Measurements from ENCODE around the gene ANKRD62. TPM values are rescaled to one million over a fixed set of nuclear protein-coding genes. Genes with fewer than 3 reads are reported as not detected.
"Not testable (repeated sequence)": the region's sequence is repeated elsewhere in the genome, so short reads cannot be mapped to it uniquely, and the experiment has no call there.

The ANKRD62 gene
- total RNA-seq, 2 experiments from 2014 or later, result not detected

GRCh38 chr18:12068950-12069320, 24.7 kb upstream of the ANKRD62 start:
- Mint-ChIP-seq H3K27ac (no peak overlapping the region), H3K4me1 (ENCODE audit: low read depth) (no peaks in the 10 kb centered on the region), H3K27me3 (peaks cover 4% of the 10 kb centered on the region), H3K9me3 (no peaks in the 10 kb centered on the region), H3K4me3 (no peak overlapping the region), H3K36me3 (no peaks in the 10 kb centered on the region)
- intact Hi-C loops (cut with micrococcal nuclease), result no loop called here
- DNase-seq, result no peak
- ChIA-PET CTCF (no interaction called here), POLR2A (no interaction called here)

DNA sequence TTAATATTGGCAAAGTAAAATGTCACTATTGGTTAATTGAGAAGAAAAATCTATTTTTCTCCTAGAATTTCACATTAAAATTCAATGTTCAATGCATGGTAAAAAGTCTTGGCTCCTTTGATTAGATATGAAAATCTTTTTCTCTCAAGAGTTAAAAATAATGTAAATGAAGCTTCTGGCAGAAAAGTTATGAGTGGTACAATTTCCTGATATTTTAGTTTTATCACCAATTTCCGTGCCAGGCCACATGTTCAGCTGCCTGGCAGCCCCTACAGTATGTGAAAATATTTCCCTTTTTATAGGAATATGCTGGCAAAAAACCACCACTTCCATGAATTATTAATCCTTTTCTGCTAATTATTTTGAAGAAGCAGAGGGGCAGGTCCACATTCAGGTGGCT, 22.6 kb upstream of the ANKRD62 start:
- DNase-seq; POLR2A ChIA-PET; H3K9me3 Mint-ChIP-seq; CTCF ChIA-PET; H3K4me1 Mint-ChIP-seq (ENCODE audit: low read depth); H3K36me3 Mint-ChIP-seq; H3K4me3 Mint-ChIP-seq; intact Hi-C loops (cut with micrococcal nuclease); H3K27ac Mint-ChIP-seq: not testable (repeated sequence)
- peaks cover 12% of the 10 kb centered on the region for H3K27me3 Mint-ChIP-seq

GRCh38 chr18:12072996-12073395, 20.6 kb upstream of the ANKRD62 start:
- H3K36me3 Mint-ChIP-seq, result no peaks in the 10 kb centered on the region
- intact Hi-C loops (cut with micrococcal nuclease), result no loop called here
- H3K4me3 Mint-ChIP-seq, result no peak overlapping the region
- peaks cover 12% of the 10 kb centered on the region for H3K27me3 Mint-ChIP-seq
- CTCF ChIA-PET, result interaction anchor here (1.2 kb wide), 1 partner anchor 164 kb away, joined by 3 read pairs; no protein-coding TSS in a partner anchor
- H3K4me1 Mint-ChIP-seq (ENCODE audit: low read depth), result no peaks in the 10 kb centered on the region
- no peak overlapping the region for H3K27ac Mint-ChIP-seq
- no peak for DNase-seq
- POLR2A ChIA-PET, result no interaction called here
- no peaks in the 10 kb centered on the region for H3K9me3 Mint-ChIP-seq

DNA sequence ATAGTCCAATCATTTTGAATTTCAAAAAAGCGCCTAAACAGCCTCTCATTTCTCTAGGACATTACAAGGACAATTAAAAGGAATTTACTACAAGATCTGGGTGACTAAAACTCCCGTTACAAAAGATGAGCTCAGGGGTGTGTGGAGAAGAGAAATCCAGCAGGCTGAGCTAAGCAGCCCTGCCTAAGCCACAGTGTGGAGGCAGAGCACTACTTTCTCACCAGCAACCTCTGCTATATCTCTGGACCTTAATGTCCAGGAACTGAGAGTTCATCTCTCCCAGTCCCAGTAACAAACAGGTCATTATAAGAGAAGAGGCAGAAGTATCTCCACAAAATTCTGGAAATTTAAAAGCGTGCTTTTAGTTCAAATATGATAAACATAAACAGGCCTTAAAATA, 18.9 kb upstream of the ANKRD62 start:
- POLR2A ChIA-PET, result no interaction called here
- intact Hi-C loops (cut with micrococcal nuclease), result no loop called here
- CTCF ChIA-PET, result interaction anchor here (0.7 kb wide), 1 partner anchor 162 kb away, joined by 5 read pairs; no protein-coding TSS in a partner anchor
- peaks cover 15% of the 10 kb centered on the region for H3K27me3 Mint-ChIP-seq
- no peak for DNase-seq
- no peak overlapping the region for H3K27ac Mint-ChIP-seq
- no peaks in the 10 kb centered on the region for H3K36me3 Mint-ChIP-seq
- H3K4me3 Mint-ChIP-seq, result no peak overlapping the region
- H3K9me3 Mint-ChIP-seq, result no peaks in the 10 kb centered on the region
- H3K4me1 Mint-ChIP-seq (ENCODE audit: low read depth), result no peaks in the 10 kb centered on the region

DNA sequence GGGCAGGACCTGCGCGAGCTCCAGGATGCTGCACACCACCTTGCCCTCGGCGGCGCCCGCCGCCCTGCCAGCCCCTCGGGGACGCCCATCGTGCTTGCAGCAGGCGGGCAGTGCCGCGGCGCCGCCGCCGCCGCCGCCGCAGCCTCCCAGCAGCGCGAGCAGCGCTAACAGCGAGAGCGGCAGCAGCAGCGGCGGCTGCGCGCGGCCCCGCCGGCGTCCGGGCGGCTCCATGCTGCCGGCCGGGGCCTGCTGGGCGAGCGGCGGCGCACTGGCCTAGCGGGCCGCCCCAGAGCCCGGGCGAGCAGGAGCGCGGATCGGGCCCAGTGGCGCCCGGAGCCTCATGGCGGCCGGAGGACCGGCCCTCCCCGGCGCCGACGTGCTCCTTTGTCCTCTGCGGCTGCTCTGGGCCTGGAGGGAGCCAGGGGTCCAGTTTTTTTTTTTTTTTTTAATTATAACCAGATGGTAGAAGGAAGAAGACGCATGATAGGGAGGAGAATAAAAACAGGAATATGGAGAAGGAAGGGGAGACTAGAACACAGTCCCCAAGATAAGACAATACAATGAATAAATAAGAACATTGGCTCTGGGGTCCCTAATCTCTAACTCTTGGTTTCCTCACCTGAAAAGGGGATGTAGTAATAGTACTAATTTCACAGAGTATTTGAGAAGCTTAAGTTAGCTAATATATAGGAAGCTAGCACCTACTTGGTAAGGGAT, 17.1 kb upstream of the ANKRD62 start:
- Mint-ChIP-seq H3K4me1 (ENCODE audit: low read depth) (no peaks in the 10 kb centered on the region), H3K4me3 (no peak overlapping the region), H3K27me3 (peaks cover 15% of the 10 kb centered on the region), H3K36me3 (no peaks in the 10 kb centered on the region), H3K9me3 (no peaks in the 10 kb centered on the region), H3K27ac (no peak overlapping the region)
- DNase-seq, result no peak
- ChIA-PET POLR2A (no interaction called here), CTCF (no interaction called here)
- intact Hi-C loops (cut with micrococcal nuclease), result no loop called here

DNA sequence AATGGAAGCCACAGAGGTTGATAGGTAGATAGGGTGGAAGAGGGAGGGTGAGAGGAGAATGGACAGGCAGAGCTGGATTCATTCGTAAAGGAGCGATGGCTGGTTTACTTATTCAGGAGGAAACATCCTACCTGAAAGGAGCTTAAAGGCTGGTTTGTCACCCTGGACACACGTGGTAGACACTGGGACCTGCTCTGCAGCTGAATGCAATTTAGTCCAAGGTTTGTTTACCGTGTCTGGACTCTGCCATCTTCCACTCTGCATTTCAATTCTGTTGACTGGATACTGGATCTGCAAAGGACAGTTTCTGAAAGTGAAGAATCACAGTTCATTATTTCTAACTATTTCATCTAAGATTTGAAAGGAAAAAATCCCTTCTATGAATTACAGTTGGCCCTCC, 15.6 kb upstream of the ANKRD62 start:
- intact Hi-C loops (cut with micrococcal nuclease); H3K27ac Mint-ChIP-seq; H3K4me1 Mint-ChIP-seq (ENCODE audit: low read depth); H3K9me3 Mint-ChIP-seq; H3K36me3 Mint-ChIP-seq; CTCF ChIA-PET; H3K4me3 Mint-ChIP-seq; DNase-seq; POLR2A ChIA-PET: not testable (repeated sequence)
- H3K27me3 Mint-ChIP-seq, result peaks cover 15% of the 10 kb centered on the region

- intact Hi-C loops (cut with micrococcal nuclease), result no loop called here
- CTCF ChIA-PET, result no interaction called here
- Mint-ChIP-seq H3K36me3 (no peaks in the 10 kb centered on the region), H3K27ac (no peak overlapping the region), H3K4me1 (ENCODE audit: low read depth) (no peaks in the 10 kb centered on the region), H3K4me3 (no peak overlapping the region), H3K27me3 (peaks cover 11% of the 10 kb centered on the region), H3K9me3 (no peaks in the 10 kb centered on the region)
- POLR2A ChIA-PET, result no interaction called here
- DNase-seq, result no peak
Observed at GRCh38 chr18:12079491-12080237, 14.0 kb upstream of the ANKRD62 start.

DNA sequence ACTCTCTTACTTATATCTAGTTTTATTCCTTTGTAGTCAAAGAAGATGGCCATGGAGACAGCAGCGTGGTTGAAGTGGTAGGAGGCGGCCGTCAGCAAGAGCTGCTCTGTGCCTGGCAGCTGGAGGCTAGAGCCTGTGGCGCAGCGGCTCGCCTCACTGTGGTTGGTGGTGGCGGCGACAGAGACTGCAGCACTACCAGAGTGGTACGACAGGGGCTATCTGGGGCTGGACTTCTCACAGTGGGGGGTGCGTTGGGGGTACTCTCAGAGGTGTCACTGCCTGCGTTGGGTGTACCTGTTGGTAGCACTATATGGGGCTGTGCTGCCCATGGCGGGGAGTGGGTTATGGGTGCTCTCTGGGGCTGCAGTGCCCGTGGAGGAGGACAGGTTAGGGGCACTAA, 8.5 kb upstream of the ANKRD62 start:
- CTCF ChIA-PET, result no interaction called here
- intact Hi-C loops (cut with micrococcal nuclease), result no loop called here

DNA sequence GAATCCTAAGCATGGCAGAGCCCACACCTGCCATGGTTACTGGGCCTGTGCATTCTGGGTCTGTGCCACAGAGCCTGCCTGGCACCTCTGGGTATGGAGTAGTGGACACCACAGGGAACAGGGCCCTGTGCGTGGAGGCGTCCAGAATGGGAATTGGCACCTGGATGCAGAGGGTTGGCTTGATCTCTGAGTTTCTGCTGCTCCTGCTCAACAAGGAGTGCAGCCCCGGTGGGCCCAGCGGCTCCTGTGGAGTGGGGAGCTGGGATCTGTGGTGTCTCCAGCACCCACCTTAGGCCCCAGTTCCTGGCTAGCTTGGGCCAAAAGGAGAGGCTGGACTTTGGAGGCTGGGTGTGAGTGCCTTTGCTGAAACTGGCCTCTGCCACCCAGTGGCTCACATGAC, 7.9 kb upstream of the ANKRD62 start:
- POLR2A ChIA-PET, result no interaction called here
- Mint-ChIP-seq H3K36me3 (no peaks in the 10 kb centered on the region), H3K27me3 (no peaks in the 10 kb centered on the region), H3K9me3 (no peaks in the 10 kb centered on the region), H3K4me3 (no peak overlapping the region), H3K4me1 (ENCODE audit: low read depth) (no peaks in the 10 kb centered on the region), H3K27ac (no peak overlapping the region)
- DNase-seq, result no peak
- CTCF ChIA-PET, result no interaction called here
- intact Hi-C loops (cut with micrococcal nuclease), result no loop called here

More for the DNA sequence above, 8.5 kb upstream of the ANKRD62 start:
- POLR2A ChIA-PET, result no interaction called here
- no peak overlapping the region for H3K27ac Mint-ChIP-seq
- no peak for DNase-seq
- H3K4me1 Mint-ChIP-seq (ENCODE audit: low read depth), result no peaks in the 10 kb centered on the region
- H3K4me3 Mint-ChIP-seq, result no peak overlapping the region
- H3K9me3 Mint-ChIP-seq, result no peaks in the 10 kb centered on the region
- H3K36me3 Mint-ChIP-seq, result no peaks in the 10 kb centered on the region
- H3K27me3 Mint-ChIP-seq, result no peaks in the 10 kb centered on the region

- Mint-ChIP-seq H3K36me3 (no peaks in the 10 kb centered on the region), H3K9me3 (no peaks in the 10 kb centered on the region), H3K27ac (no peak overlapping the region), H3K27me3 (no peaks in the 10 kb centered on the region), H3K4me3 (no peak overlapping the region), H3K4me1 (ENCODE audit: low read depth) (no peaks in the 10 kb centered on the region)
- POLR2A ChIA-PET, result no interaction called here
- DNase-seq, result no peak
- intact Hi-C loops (cut with micrococcal nuclease), result no loop called here
- CTCF ChIA-PET, result no interaction called here
Observed at GRCh38 chr18:12086249-12086648, 7.4 kb upstream of the ANKRD62 start.

GRCh38 chr18:12086677-12087470, 6.8 kb upstream of the ANKRD62 start:
- CTCF ChIA-PET, result no interaction called here
- intact Hi-C loops (cut with micrococcal nuclease), result no loop called here
- POLR2A ChIA-PET, result no interaction called here
- DNase-seq, result no peak
- Mint-ChIP-seq H3K4me1 (ENCODE audit: low read depth) (no peaks in the 10 kb centered on the region), H3K36me3 (no peaks in the 10 kb centered on the region), H3K27me3 (no peaks in the 10 kb centered on the region), H3K27ac (no peak overlapping the region), H3K4me3 (no peak overlapping the region), H3K9me3 (no peaks in the 10 kb centered on the region)

- H3K27me3 Mint-ChIP-seq, result no peaks in the 10 kb centered on the region
- no peaks in the 10 kb centered on the region for H3K4me1 Mint-ChIP-seq (ENCODE audit: low read depth)
- no peak overlapping the region for H3K4me3 Mint-ChIP-seq
- intact Hi-C loops (cut with micrococcal nuclease), result no loop called here
- ChIA-PET POLR2A (no interaction called here), CTCF (no interaction called here)
- no peak for DNase-seq
- no peaks in the 10 kb centered on the region for H3K36me3 Mint-ChIP-seq
- H3K27ac Mint-ChIP-seq, result no peak overlapping the region
- H3K9me3 Mint-ChIP-seq, result no peaks in the 10 kb centered on the region
Observed at GRCh38 chr18:12087471-12088025, 6.1 kb upstream of the ANKRD62 start.
